H9 (cell line): Measurements from ENCODE around the gene FAM180B. TPM values are rescaled to one million over a fixed set of nuclear protein-coding genes. Genes with fewer than 3 reads are reported as not detected.

Source experiments
- DNase-seq: peaks from one replicate; pipeline ENCODE4 v3.0.0-alpha.2; 2017
- H2AFZ ChIP-seq: one replicate; pipeline ENCODE4 v1.6.1; 2013; ENCODE audit warnings: mild to moderate bottlenecking, low read length, control low read depth, moderate library complexity
- H2AK5ac ChIP-seq: 2 replicates; pipeline ENCODE4 v1.6.1; 2013; ENCODE audit warnings: low read length, control low read depth, mixed read lengths; ENCODE audit not compliant: insufficient read length
- H2BK120ac ChIP-seq: one replicate; pipeline ENCODE4 v1.6.1; 2013; ENCODE audit warnings: low read depth, mild to moderate bottlenecking, low read length, control low read depth, inconsistent platforms; ENCODE audit not compliant: poor library complexity, severe bottlenecking
- H2BK12ac ChIP-seq: 2 replicates; pipeline ENCODE4 v1.6.1; 2013; ENCODE audit warnings: low read length, control low read depth, mixed read lengths, low read depth; ENCODE audit not compliant: insufficient read length
- H2BK15ac ChIP-seq: 2 replicates; pipeline ENCODE4 v1.6.1; 2013; ENCODE audit warnings: low read depth, low read length, control low read depth
- H2BK20ac ChIP-seq: one replicate; pipeline ENCODE4 v1.6.1; 2013; ENCODE audit warnings: low read depth, mild to moderate bottlenecking, low read length, control low read depth, inconsistent platforms; ENCODE audit not compliant: poor library complexity, severe bottlenecking
- H2BK5ac ChIP-seq: 2 replicates; pipeline ENCODE4 v1.6.1; 2013; ENCODE audit warnings: low read length, control low read depth, mixed read lengths; ENCODE audit not compliant: insufficient read length
- H3K14ac ChIP-seq: 2 replicates; pipeline ENCODE4 v1.6.1; 2013; ENCODE audit warnings: low read length, control low read depth; ENCODE audit not compliant: insufficient read depth
- H3K18ac ChIP-seq: 2 replicates; pipeline ENCODE4 v1.6.1; 2013; ENCODE audit warnings: low read depth, mild to moderate bottlenecking, mixed read lengths, low read length, control low read depth; ENCODE audit not compliant: insufficient read length
- H3K23ac ChIP-seq: 2 replicates; pipeline ENCODE4 v1.6.1; 2013; ENCODE audit warnings: low read length, control low read depth, mixed read lengths, low read depth; ENCODE audit not compliant: insufficient read length
- H3K23me2 ChIP-seq: 2 replicates; pipeline ENCODE4 v1.6.1; 2013; ENCODE audit warnings: low read depth, mild to moderate bottlenecking, mixed read lengths, low read length, control low read depth; ENCODE audit not compliant: insufficient read length, poor library complexity, severe bottlenecking
- H3K27ac ChIP-seq: 2 replicates; pipeline ENCODE4 v1.5.1; 2013; ENCODE audit warnings: low read length, control low read depth, mixed read lengths, low read depth; ENCODE audit not compliant: insufficient read length
- H3K27me3 ChIP-seq: 2 replicates; pipeline ENCODE4 v1.6.1; 2013; ENCODE audit warnings: low read length, control low read depth, inconsistent platforms; ENCODE audit not compliant: insufficient read depth
- H3K4ac ChIP-seq: 2 replicates; pipeline ENCODE4 v1.6.1; 2013; ENCODE audit warnings: low read depth, mild to moderate bottlenecking, control low read depth, inconsistent platforms, low read length, moderate library complexity
- H3K4me1 ChIP-seq: 2 replicates; pipeline ENCODE4 v1.6.1; 2013; ENCODE audit warnings: low read length, control low read depth, inconsistent platforms; ENCODE audit not compliant: insufficient read depth
- H3K4me2 ChIP-seq: 2 replicates; pipeline ENCODE4 v1.6.1; 2013; ENCODE audit warnings: low read length, control low read depth, mixed read lengths; ENCODE audit not compliant: insufficient read length, insufficient read depth
- H3K56ac ChIP-seq: 2 replicates; pipeline ENCODE4 v1.6.1; 2013; ENCODE audit warnings: low read depth, mild to moderate bottlenecking, mixed read lengths, low read length, control low read depth; ENCODE audit not compliant: insufficient read length
- H3K79me1 ChIP-seq: 2 replicates; pipeline ENCODE4 v1.6.1; 2013; ENCODE audit warnings: low read depth, mild to moderate bottlenecking, moderate library complexity, low read length, control low read depth, inconsistent platforms; ENCODE audit not compliant: insufficient read depth, poor library complexity, severe bottlenecking
- H3K79me2 ChIP-seq: 2 replicates; pipeline ENCODE4 v1.6.1; 2013; ENCODE audit warnings: low read length, control low read depth, inconsistent platforms; ENCODE audit not compliant: insufficient read depth
- H3K9ac ChIP-seq: 2 replicates; pipeline ENCODE4 v1.6.1; 2013; ENCODE audit warnings: low read length, control low read depth, mixed read lengths; ENCODE audit not compliant: insufficient read length; ENCODE audit errors: extremely low read depth
- H3K9me3 ChIP-seq: one replicate; pipeline ENCODE4 v1.6.1; 2013; ENCODE audit warnings: low read depth, low read length, inconsistent platforms; ENCODE audit not compliant: control insufficient read depth
- H3T11ph ChIP-seq: one replicate; pipeline ENCODE4 v1.6.1; 2013; ENCODE audit warnings: mild to moderate bottlenecking, low read length, control low read depth, inconsistent platforms
- H4K20me1 ChIP-seq: one replicate; pipeline ENCODE4 v1.6.1; 2013; ENCODE audit not compliant: control insufficient read depth, insufficient read length, insufficient read depth
- H4K5ac ChIP-seq: 2 replicates; pipeline ENCODE4 v1.6.1; 2013; ENCODE audit warnings: low read depth, mild to moderate bottlenecking, mixed read lengths, low read length, control low read depth; ENCODE audit not compliant: insufficient read length
- H4K8ac ChIP-seq: replicated peaks from 2 replicates; pipeline ENCODE4 v1.6.1; 2013; ENCODE audit warnings: low read length, control low read depth, mixed read lengths, low read depth; ENCODE audit not compliant: insufficient read length
- H4K91ac ChIP-seq: 2 replicates; pipeline ENCODE4 v1.6.1; 2013; ENCODE audit warnings: low read depth, mild to moderate bottlenecking, moderate library complexity, mixed read lengths, low read length, control low read depth; ENCODE audit not compliant: insufficient read length
- H3K27ac Mint-ChIP-seq, 3 experiments: 2 replicates in 2 of 3; 3 replicates in 1 of 3; pipeline ENCODE4 v1.8.0; 2020 to 2021; ENCODE audit warnings: mixed read lengths in 3 of 3, mild to moderate bottlenecking in 1 of 3, moderate library complexity in 1 of 3
- H3K27me3 Mint-ChIP-seq: 2 replicates; pipeline ENCODE4 v1.8.0; 2021; ENCODE audit warnings: low read depth, mild to moderate bottlenecking, moderate library complexity, mixed read lengths
- H3K36me3 Mint-ChIP-seq, 3 experiments: 2 replicates in 2 of 3; 3 replicates in 1 of 3; pipeline ENCODE4 v1.8.0; 2020 to 2021; ENCODE audit warnings: low read depth in 3 of 3, mixed read lengths in 3 of 3; ENCODE audit not compliant: insufficient read depth in 1 of 3
- H3K4me1 Mint-ChIP-seq, 2 experiments: 2 replicates each; pipeline ENCODE4 v1.8.0; 2020; ENCODE audit warnings: mixed read lengths in 2 of 2
- H3K4me3 Mint-ChIP-seq, 2 experiments: 2 replicates in 1 of 2; 3 replicates in 1 of 2; pipeline ENCODE4 v1.8.0; 2020 to 2021; ENCODE audit warnings: mild to moderate bottlenecking in 2 of 2, mixed read lengths in 2 of 2, moderate library complexity in 1 of 2
- H3K9me3 Mint-ChIP-seq, 2 experiments: 2 replicates in 1 of 2; 3 replicates in 1 of 2; pipeline ENCODE4 v1.8.0; 2020; ENCODE audit warnings: mild to moderate bottlenecking in 2 of 2, mixed read lengths in 2 of 2, moderate library complexity in 1 of 2
- total RNA-seq: library from RNA; stranded (reverse); gene quantifications from 2 replicates; pipeline ENCODE4 v1.2.1, GENCODE V29; 2021
- TF ChIP-seq, protein P1 (sequence below): fragments of 200-600 bp; sonication (generic); conservative IDR thresholded peaks from 3 replicates; pipeline ENCODE4 v1.8.0; 2021; ENCODE audit warnings: antibody characterized with exemption, mild to moderate bottlenecking

FAM180B gene
- total RNA-seq, 1 experiment from 2014 or later: 0.37 TPM

DNA sequence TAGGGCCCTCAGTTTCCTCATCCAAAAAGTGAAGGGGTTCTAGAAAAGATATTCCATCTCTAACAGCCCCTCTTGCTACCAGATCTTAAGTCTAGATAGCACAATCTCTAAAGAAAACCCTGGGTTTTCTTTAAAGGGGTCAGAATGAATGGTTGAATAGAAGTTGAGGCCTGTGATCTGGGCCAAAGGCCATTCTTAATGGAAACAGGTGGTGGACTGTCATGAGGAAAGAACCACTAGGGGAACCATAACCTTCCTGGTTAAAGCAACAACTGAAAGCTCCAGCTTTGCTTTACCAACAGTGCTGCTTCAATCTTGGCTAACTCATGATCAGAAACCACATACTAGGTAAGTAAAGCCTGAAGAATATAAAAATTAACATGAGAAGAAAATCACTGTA is 35.4 kb upstream of the FAM180B start:
- no peak overlapping the region for H3K23ac ChIP-seq
- no peaks in the 10 kb centered on the region for H4K20me1 ChIP-seq
- no peak overlapping the region for H2BK20ac ChIP-seq
- no peaks in the 10 kb centered on the region; the same call in 1 of the 2 replicates for H3K4me1 ChIP-seq
- H3K4ac ChIP-seq: no peak overlapping the region
- H2BK120ac ChIP-seq: no peak overlapping the region
- H3K4me3 Mint-ChIP-seq: peak overlapping the region; percentile 99 to 100
- H3K9me3 Mint-ChIP-seq: peaks cover 0 to 3% of the 10 kb centered on the region in 2 experiments; a peak in 1 of 5 replicates
- H3K4me2 ChIP-seq: peak overlapping the region; percentile 86
- peaks cover 25 to 29% of the 10 kb centered on the region in 2 experiments for H3K4me1 Mint-ChIP-seq
- no peaks in the 10 kb centered on the region for H3K9me3 ChIP-seq
- TF ChIP-seq, protein P1, sequence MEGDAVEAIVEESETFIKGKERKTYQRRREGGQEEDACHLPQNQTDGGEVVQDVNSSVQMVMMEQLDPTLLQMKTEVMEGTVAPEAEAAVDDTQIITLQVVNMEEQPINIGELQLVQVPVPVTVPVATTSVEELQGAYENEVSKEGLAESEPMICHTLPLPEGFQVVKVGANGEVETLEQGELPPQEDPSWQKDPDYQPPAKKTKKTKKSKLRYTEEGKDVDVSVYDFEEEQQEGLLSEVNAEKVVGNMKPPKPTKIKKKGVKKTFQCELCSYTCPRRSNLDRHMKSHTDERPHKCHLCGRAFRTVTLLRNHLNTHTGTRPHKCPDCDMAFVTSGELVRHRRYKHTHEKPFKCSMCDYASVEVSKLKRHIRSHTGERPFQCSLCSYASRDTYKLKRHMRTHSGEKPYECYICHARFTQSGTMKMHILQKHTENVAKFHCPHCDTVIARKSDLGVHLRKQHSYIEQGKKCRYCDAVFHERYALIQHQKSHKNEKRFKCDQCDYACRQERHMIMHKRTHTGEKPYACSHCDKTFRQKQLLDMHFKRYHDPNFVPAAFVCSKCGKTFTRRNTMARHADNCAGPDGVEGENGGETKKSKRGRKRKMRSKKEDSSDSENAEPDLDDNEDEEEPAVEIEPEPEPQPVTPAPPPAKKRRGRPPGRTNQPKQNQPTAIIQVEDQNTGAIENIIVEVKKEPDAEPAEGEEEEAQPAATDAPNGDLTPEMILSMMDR: peak; percentile 64
- no peak overlapping the region for H2BK12ac ChIP-seq
- no peaks in the 10 kb centered on the region for H3K79me1 ChIP-seq
- H3K56ac ChIP-seq: no peak overlapping the region
- H3K18ac ChIP-seq: no peak overlapping the region
- H3K27ac ChIP-seq: no peak overlapping the region
- no peak overlapping the region for H4K91ac ChIP-seq
- H2AK5ac ChIP-seq: no peak overlapping the region
- H3K36me3 Mint-ChIP-seq: peaks cover 14 to 40% (median 23%) of the 10 kb centered on the region in 3 experiments; a peak in 6 of 7 replicates
- peaks cover 55% of the 10 kb centered on the region for H3K79me2 ChIP-seq
- H2BK15ac ChIP-seq: no peak overlapping the region
- H3K27me3 ChIP-seq: no peaks in the 10 kb centered on the region
- no peak overlapping the region for H3K14ac ChIP-seq
- no peak overlapping the region for H2AFZ ChIP-seq
- no peak overlapping the region for H3K9ac ChIP-seq
- H2BK5ac ChIP-seq: no peak overlapping the region
- DNase-seq: no peak
- no peak overlapping the region for H4K5ac ChIP-seq
- H3T11ph ChIP-seq: no peak overlapping the region
- peaks cover 3% of the 10 kb centered on the region for H3K23me2 ChIP-seq
- peak overlapping the region in 2 of 3 experiments; percentile 20 to 88; a peak in 3 of 7 replicates for H3K27ac Mint-ChIP-seq
- no peak overlapping the region for H4K8ac ChIP-seq
- peaks cover 2% of the 10 kb centered on the region; the same call in 1 of the 2 replicates for H3K27me3 Mint-ChIP-seq
